ENCODE results near the gene CD82. TPM values are rescaled to one million over a fixed set of nuclear protein-coding genes. Genes with fewer than 3 reads are reported as not detected.

The CD82 gene
- total RNA-seq, 1 experiment from 2014 or later, result 8.2 TPM

GRCh38 chr11:44654596-44654995 is 89.1 kb downstream of the CD82 start:
- no TSS peak for BruUV-seq (replicated peaks)
- no peaks in the 10 kb centered on the region for H3K4me1 ChIP-seq (ENCODE audit: insufficient read depth, low read length, poor library complexity, severe bottlenecking)
- intact Hi-C loops (cut with micrococcal nuclease; ENCODE audit: unreplicated experiment), result no loop called here
- H3K9me3 ChIP-seq (ENCODE audit: low read depth, low read length, poor library complexity, severe bottlenecking), result no peaks in the 10 kb centered on the region
- H3K36me3 ChIP-seq (ENCODE audit: insufficient read depth, low read length, poor library complexity, severe bottlenecking), result no peaks in the 10 kb centered on the region
- no peak overlapping the region for H3K4me3 ChIP-seq (ENCODE audit: low read depth, low read length, poor library complexity, severe bottlenecking)
- TF ChIP-seq EZH2 (IDR thresholded peaks at IDR 0.05; ENCODE audit: borderline replicate concordance, low read depth, low read length, poor library complexity, severe bottlenecking), result no peak
- TF ChIP-seq, protein P1, sequence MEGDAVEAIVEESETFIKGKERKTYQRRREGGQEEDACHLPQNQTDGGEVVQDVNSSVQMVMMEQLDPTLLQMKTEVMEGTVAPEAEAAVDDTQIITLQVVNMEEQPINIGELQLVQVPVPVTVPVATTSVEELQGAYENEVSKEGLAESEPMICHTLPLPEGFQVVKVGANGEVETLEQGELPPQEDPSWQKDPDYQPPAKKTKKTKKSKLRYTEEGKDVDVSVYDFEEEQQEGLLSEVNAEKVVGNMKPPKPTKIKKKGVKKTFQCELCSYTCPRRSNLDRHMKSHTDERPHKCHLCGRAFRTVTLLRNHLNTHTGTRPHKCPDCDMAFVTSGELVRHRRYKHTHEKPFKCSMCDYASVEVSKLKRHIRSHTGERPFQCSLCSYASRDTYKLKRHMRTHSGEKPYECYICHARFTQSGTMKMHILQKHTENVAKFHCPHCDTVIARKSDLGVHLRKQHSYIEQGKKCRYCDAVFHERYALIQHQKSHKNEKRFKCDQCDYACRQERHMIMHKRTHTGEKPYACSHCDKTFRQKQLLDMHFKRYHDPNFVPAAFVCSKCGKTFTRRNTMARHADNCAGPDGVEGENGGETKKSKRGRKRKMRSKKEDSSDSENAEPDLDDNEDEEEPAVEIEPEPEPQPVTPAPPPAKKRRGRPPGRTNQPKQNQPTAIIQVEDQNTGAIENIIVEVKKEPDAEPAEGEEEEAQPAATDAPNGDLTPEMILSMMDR (conservative IDR thresholded peaks at IDR 0.05; ENCODE audit: low read depth, low read length), result no peak
- H3K27ac ChIP-seq (ENCODE audit: low read depth, low read length, poor library complexity, severe bottlenecking), result no peak overlapping the region
- ChIA-PET POLR2A (ENCODE audit: low non-redundant PET) (no interaction called here), CTCF (no interaction called here)
- H3K27me3 ChIP-seq (replicated peaks; ENCODE audit: insufficient read depth, low read depth, low read length, poor library complexity), result peaks cover 13% of the 10 kb centered on the region
- DNase-seq (ENCODE audit: low spot score), result no peak

DNA sequence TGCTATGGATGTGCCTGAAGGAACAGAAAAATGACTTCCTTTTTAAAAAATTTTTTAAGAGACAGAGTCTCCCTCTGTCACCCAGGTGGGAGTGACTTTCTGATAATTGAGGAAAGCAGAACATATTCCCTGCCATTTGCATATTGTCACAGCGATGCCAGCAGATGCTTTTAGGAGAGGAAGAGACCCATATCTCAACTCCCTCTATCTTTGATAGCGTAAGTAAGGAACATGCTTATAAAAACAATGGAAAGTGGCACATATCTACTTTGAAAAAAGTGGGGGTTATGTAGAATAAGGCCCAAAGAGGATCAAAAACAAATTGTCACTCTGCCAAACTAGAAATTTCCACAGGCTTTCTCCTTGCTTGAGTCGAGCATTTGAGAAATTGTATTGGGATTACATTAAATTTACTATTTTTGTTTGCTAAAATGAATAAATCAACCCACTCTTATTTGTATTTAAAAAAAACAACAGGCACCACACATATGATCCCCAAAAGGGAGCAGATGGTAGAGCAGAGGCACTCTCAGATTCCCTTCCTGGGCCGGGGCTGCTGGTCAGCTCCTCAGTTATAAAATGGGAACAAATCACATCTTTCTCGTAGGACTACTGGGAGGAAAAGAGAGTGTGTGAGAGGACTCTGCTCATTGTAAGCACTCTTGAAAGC is 92.5 kb downstream of the CD82 start:
- TF ChIP-seq EZH2 (IDR thresholded peaks at IDR 0.05; ENCODE audit: borderline replicate concordance, low read depth, low read length, poor library complexity, severe bottlenecking), result no peak
- TF ChIP-seq, protein P1 (conservative IDR thresholded peaks at IDR 0.05; ENCODE audit: low read depth, low read length), result no peak
- Histone ChIP-seq H3K27ac (ENCODE audit: low read depth, low read length, poor library complexity, severe bottlenecking) (no peak overlapping the region), H3K4me1 (ENCODE audit: insufficient read depth, low read length, poor library complexity, severe bottlenecking) (no peaks in the 10 kb centered on the region), H3K27me3 (replicated peaks; ENCODE audit: insufficient read depth, low read depth, low read length, poor library complexity) (no peaks in the 10 kb centered on the region), H3K36me3 (ENCODE audit: insufficient read depth, low read length, poor library complexity, severe bottlenecking) (no peaks in the 10 kb centered on the region), H3K9me3 (ENCODE audit: low read depth, low read length, poor library complexity, severe bottlenecking) (no peaks in the 10 kb centered on the region), H3K4me3 (ENCODE audit: low read depth, low read length, poor library complexity, severe bottlenecking) (no peak overlapping the region)
- no TSS peak for BruUV-seq (replicated peaks)
- intact Hi-C loops (cut with micrococcal nuclease; ENCODE audit: unreplicated experiment), result no loop called here
- DNase-seq (ENCODE audit: low spot score), result no peak
- ChIA-PET POLR2A (ENCODE audit: low non-redundant PET) (no interaction called here), CTCF (interaction anchor here (0.6 to 0.8 kb wide), 2 partner anchors 46 to 253 kb away, joined by 3 to 4 read pairs; no protein-coding TSS in a partner anchor)

GRCh38 chr11:44658506-44658850 is 93.0 kb downstream of the CD82 start:
- intact Hi-C loops (cut with micrococcal nuclease; ENCODE audit: unreplicated experiment), result no loop called here
- Histone ChIP-seq H3K4me1 (ENCODE audit: insufficient read depth, low read length, poor library complexity, severe bottlenecking) (no peaks in the 10 kb centered on the region), H3K9me3 (ENCODE audit: low read depth, low read length, poor library complexity, severe bottlenecking) (no peaks in the 10 kb centered on the region), H3K4me3 (ENCODE audit: low read depth, low read length, poor library complexity, severe bottlenecking) (no peak overlapping the region), H3K27ac (ENCODE audit: low read depth, low read length, poor library complexity, severe bottlenecking) (no peak overlapping the region), H3K36me3 (ENCODE audit: insufficient read depth, low read length, poor library complexity, severe bottlenecking) (no peaks in the 10 kb centered on the region), H3K27me3 (replicated peaks; ENCODE audit: insufficient read depth, low read depth, low read length, poor library complexity) (no peaks in the 10 kb centered on the region)
- no TSS peak for BruUV-seq (replicated peaks)
- DNase-seq (ENCODE audit: low spot score), result peak; percentile 66
- ChIA-PET POLR2A (ENCODE audit: low non-redundant PET) (no interaction called here), CTCF (interaction anchor here (0.6 to 0.8 kb wide), 2 partner anchors 46 to 253 kb away, joined by 3 to 4 read pairs; no protein-coding TSS in a partner anchor)
- TF ChIP-seq EZH2 (IDR thresholded peaks at IDR 0.05; ENCODE audit: borderline replicate concordance, low read depth, low read length, poor library complexity, severe bottlenecking), result no peak
- TF ChIP-seq, protein P1 (conservative IDR thresholded peaks at IDR 0.05; ENCODE audit: low read depth, low read length), result peak; percentile 77

All from A673 (cell line).